Erythroblast (primary cell): ENCODE measurements around the gene HNRNPR.

Experiments
- GATA1 ChIP-seq: IDR thresholded peaks from 2 replicates; pipeline ENCODE4 v1.6.1; 2011; ENCODE audit warnings: low read depth, mild to moderate bottlenecking, control low read depth, low read length, moderate library complexity
- POLR2A ChIP-seq: IDR thresholded peaks from 2 replicates; pipeline ENCODE4 v1.6.1; 2011; ENCODE audit warnings: mild to moderate bottlenecking, low read length

- TF ChIP-seq POLR2A (no peak), GATA1 (no peak)
These were observed 1.8 kb upstream of the HNRNPR start for GRCh38 chr1:23345920-23346319.
